Right lung (tissue), 5 donors: ENCODE measurements around the gene HMG20B. TPM values are rescaled to one million over a fixed set of nuclear protein-coding genes. Genes with fewer than 3 reads are reported as not detected.

ENCODE experiments used
- DNase-seq, 2 donors: peaks; one replicate each; pipeline ENCODE4 v3.0.0-alpha.2; 2013
- polyA plus RNA-seq, 5 donors: library from polyadenylated mRNA; unstranded; fragments of 120-200 nt; gene quantifications; one replicate each; pipeline versions ENCODE4 v1.2.1 to v1.2.3, GENCODE V29; 2013; ENCODE audit warnings: inconsistent platforms in 1 of 5, low replicate concordance in 1 of 5; ENCODE audit not compliant: insufficient read length in 5 of 5, insufficient read depth in 1 of 5

HMG20B gene
- polyA plus RNA-seq, 5 donors, result 72.5 to 129 (median 85.3) TPM

DNA sequence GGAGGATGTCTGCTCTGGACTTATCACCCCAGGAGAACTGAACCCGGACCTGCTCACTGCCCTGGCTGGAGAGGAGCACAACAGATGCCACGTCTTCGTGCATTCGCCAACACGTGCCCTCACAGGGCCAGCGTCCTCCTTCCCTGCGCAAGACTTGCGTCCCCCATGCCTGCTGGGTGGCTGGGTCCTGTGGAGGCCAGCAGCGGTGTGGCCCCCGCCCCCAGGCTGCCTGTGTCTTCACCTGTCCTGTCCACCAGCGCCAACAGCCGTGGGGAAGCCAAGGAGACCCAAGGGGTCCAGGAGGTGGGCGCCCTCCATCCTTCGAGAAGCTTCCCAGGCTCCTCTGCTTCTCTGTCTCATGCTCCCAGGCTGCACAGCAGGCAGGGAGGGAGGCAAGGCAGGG is 37.2 kb upstream of the HMG20B start:
- no peak for DNase-seq

- no peak for DNase-seq
These were observed 36.8 kb upstream of the HMG20B start for GRCh38 chr19:3535981-3536380.

DNA sequence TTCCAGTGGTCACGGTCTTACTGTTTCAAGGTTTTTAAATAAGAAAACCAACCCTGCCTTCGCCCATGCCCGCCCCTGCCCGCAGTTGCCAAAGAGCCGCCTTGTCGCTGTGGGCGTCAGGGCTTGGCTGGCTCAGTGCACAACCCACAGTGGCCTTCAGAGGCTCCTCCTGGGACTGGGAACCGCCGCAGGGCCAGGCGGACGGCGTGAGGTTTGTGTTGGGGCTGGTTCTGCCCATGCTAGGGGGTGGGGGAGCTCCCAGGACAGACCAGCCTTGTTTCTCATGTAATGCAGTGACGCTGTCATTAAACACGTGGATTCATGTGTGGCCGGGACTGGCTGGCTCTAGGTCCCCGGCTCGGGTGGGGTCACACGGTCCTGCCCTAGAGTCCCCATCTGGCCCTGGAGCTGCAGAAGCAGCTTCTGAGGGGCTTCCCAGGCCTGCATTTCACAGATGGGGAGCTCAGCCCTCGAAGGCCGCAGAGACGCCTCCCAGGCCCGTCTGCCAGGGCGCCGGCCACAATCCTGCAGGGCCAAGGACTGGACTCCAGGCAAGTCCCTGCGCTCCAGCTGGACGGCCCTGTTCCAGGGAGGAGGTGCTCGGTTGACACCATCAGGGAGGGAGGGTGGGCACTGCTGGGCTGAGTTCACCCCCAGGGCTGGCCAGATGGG is 36.2 kb upstream of the HMG20B start:
- no peak for DNase-seq

DNA sequence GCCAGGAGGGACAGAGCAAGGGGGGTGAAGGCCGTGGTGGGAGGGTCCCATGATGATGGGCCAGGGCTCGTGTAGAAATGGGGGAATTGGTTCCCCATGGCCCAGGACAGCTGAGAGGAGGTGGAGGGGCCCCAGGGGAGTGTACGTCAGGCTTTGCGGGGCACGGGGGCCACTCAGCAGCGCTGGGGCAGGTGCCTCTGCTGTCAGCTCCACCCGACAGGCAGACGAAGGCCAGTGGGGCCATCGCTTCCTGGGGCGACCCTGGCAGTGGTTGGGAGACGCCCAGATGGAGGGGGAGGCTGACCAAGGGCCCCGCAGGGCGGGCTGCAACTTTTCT is 35.7 kb upstream of the HMG20B start:
- no peak for DNase-seq

DNA sequence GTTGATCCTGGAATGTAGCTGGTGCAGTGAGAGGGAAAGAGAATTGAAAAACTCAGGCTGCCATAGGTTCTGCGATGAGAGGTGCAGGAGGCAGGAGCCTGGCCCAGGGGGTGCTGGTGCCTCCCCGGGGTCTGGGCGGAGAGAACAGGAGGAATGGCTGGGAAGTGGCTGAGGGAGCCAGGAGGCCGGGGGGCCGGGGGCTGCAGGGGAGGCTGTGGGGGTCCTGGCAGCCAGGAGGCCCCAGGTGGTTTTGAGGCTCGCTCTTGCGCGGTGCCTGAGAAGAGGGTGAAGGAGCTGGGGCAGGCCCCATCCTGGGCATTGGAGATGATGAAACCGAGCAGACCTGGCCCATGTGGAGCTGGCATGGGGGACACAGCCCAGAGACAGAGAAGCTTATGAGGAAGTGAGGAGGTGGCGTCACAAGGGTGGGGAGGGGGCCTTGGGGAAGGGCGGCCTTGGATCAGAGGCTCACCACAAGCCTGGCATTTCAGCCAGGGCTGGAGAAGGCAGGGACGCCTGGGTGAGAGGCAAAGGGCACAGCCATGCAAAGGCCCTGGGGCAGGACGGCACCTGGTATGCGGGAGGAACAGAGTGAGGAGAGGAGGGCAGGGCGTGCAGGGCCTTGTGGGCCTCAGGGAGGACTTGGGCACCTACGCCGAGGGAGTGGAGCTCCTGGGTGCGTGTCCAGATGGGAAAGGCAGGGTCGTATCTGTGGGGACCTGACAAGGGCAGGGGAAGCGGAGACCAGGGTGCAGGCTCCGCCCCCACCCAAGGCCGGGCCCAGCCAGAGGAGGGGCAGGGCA is 35.1 kb upstream of the HMG20B start:
- DNase-seq, result no peak

DNA sequence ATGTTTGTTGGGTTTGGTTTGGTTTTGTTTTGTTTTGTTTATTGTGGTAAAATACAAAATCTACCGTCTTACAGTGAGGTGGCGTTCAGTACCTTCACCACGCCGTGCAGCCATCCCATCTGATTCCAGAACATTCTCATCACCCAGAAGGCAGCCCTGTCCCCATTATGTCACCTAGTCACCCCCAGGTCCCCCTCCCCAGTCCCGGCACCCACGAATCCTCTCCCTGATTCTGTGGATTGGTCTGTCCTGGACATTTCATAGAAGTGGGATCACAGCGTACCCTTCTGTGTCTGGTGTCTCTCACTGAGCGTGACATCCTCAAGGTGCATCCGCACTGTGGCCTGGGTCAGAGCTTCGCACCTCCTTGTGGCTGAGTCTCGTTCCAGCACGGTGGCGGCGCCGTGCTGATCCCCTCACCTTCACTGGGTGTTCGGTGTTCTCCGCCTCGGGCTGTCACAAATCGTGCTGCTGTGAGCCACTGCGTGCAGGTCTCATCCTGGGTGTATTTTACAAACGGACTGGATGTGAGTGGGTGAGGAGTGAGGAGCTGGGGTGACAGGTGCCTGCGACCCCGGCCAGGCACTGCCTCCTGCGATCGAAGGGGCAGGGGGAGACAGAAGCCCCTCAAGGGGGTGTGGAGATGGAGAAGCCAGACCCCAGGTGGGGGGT is 34.4 kb upstream of the HMG20B start:
- no peak for DNase-seq

DNA sequence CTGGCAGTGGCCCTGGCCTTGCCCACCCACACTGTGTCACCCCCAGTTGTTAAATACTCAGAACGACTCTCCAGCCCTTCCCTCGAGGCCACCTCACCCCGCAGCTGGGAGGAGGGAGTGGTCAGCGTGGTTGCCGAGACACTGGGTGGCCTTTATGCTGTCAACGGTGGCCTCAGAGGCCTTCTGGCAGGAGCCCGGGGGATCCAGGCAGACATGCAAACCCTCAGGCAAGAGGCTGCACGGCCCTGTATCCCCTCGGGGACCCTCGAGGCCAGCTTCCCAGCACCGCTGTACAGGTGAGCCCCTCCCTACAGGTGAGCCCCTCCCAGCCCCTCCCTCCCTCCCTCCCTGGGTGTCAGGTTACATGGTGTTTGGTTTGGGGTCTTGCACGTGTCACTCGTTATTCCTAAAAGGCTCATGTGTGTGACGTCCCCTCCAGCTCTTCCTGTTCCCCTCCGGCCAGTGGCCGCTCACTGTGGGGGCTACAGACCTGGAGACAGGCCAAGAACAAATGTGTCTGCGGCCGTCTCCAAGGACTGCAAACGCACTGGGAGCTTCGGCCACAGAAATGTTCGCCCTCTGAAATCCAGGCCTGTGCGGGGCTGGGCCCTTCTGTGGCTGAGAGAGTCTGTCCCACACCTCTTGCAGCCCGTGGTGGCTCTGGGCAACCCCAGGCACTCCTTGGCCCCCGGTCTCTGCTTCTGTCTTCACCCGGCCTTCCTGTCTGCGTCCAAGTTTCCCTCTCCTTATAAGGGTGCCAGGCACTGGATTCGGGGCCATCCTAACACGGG is 33.6 kb upstream of the HMG20B start, which contains the start of gene TEKTIP1:
Gene TEKTIP1, plus strand, starts transcription at position 210 of the 791 bp plus-strand sequence. Its CDS starts 4 bp downstream, at position 214.
- no peak for DNase-seq

DNA sequence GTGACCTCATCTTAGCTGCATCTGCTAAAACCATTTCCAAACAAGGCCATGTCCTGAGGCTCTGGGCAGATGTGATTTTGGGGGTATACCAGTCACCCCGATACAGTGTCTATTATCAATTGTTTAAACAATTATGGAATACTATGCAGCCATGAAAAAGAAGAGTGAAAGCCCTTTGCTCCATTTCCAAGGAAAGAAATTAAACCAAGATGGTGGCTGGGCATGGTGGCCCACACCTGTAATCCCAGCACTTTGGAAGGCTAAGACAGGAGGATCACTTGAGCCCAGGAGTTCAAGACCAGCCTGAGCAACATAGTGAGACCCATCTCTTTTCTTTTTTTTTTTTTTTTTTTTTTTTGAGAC is 33.0 kb upstream of the HMG20B start:
- no peak for DNase-seq

- DNase-seq, result no peak
These were observed 29.3 kb upstream of the HMG20B start for GRCh38 chr19:3543150-3544057.

GRCh38 chr19:3544058-3544376 is 28.7 kb upstream of the HMG20B start:
- no peak for DNase-seq

- no peak for DNase-seq
These were observed 27.7 kb upstream of the HMG20B start for GRCh38 chr19:3544742-3545668.

DNA sequence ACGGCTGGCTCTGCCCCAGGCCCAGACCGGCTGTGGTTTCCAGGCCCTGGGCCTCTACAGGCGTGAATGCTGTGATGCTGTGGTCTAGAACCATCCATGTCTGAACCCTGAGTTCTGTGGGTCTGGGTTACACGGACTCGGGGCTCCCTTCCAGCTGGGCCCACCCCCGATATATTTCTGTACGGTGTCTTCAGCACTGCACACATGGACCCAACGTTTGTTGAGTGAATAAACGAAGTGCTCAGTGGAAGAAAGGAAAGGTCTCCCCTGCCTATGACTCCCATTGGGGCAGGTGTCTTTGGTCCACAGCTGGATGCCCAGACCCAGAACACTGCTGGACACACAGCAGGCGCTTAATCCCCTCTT is 27.1 kb upstream of the HMG20B start:
- no peak for DNase-seq

DNA sequence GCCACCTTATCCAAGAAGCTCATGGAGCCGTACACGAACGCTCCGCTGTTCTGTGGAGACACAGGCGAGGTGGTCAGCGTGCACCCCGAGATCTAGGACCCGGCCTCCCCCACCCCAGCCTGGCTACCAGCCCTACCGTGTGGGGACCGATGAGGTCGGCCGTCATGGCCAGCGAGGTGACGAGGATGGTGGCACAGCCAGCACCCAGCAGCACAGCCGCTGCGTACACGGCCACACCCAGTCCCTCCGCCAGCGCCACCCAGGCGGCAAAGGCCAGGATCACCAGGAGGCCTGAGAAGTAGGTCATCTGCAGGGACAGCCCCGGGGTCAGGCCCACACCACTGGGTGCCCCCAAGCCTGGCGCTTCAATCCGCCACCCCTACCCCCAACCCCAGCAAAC is 26.6 kb upstream of the HMG20B start:
- no peak for DNase-seq

- DNase-seq, result no peak
These were observed 25.4 kb upstream of the HMG20B start for GRCh38 chr19:3547301-3547731.

DNA sequence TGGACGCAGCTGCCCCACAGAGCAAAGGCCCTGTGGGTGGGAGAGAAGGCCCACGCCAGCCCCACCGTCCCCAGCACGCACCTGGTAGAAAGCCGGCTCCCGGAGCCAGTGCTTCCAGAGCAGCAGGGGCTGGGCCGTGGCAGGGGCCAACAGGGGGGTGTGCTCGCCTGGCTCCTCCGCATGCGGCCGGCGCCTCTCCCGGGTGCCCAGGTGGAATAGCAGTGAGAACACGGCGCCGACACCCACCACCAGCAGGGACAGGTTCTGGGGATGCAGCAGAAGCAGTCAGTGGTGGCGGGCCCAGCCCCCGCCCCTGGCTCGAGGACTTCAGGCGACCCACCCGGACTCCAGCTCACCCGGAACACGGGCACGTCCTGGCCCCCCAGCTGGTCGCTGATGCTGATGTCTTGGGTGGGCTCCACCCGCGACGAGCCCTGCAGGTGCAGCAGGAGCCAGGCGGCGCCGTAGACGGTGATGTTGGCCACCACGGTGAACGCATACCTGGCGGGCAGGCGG is 24.9 kb upstream of the HMG20B start:
- DNase-seq, result no peak

GRCh38 chr19:3548606-3549005 is 24.1 kb upstream of the HMG20B start:
- DNase-seq, result no peak

- DNase-seq, result no peak
These were observed 22.9 kb upstream of the HMG20B start for GRCh38 chr19:3549816-3550215.

DNA sequence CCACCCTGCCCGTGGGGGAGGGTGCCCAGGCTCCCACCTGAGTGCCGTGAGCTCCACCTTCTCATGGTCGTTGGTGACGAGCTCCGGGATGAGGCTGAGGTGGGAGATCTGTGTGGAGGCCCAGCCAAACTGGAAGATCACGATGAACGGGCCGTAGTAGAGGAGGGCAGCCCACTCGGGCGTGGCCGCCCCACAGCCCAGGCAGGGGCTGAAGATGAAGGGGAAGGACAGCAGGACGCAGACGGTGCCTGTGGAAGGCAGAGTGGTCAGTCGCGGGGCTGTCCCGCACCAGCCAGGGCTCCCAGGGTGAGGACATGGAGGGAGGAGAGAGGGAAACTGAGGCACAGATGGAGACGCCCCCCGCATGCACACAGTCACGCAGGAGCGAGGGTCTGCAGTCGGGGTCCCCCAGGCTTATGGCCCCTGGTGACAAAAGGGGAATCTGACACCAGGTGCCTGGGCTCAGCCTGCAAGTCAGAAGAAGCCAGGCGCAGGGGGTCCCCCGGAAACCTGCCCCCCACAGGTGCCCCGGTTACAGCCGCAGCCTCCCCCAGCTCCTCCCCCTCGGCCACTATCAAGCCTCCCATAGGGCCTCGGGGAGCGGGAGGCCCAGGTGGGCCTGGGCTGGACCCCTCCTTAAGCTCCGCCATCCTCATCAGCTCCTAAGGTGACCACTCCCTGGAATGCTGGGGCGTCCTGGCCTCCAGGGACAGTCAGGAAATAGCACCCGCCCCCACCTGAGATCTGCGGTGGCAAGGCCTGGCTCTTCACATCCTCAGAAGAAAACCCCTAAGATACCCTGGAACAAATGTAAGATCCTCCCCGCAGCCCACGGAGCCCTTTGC is 21.6 kb upstream of the HMG20B start:
- no peak for DNase-seq

- no peak for DNase-seq
These were observed 21.0 kb upstream of the HMG20B start for GRCh38 chr19:3551792-3552095.
